HEK293 (cell line): ENCODE data around the gene CUEDC1.

Experiments
- BCL11B ChIP-seq: fragments of 450-650 bp; formaldehyde crosslinking; IDR thresholded peaks from 2 replicates; pipeline ENCODE4 v1.5.1; 2016; ENCODE audit warnings: low read depth, missing biosample characterization, missing genetic modification characterization
- BCL6B ChIP-seq: fragments of 450-650 bp; formaldehyde crosslinking; IDR thresholded peaks from 2 replicates; pipeline ENCODE4 v1.5.1; 2017; ENCODE audit warnings: missing biosample characterization, missing genetic modification characterization
- KLF10 ChIP-seq: fragments of 450-650 bp; IDR thresholded peaks from 2 replicates; pipeline ENCODE4 v1.5.1; 2018; ENCODE audit warnings: missing biosample characterization, mild to moderate bottlenecking, missing genetic modification characterization
- PBX3 ChIP-seq: sonication (generic); formaldehyde crosslinking; IDR thresholded peaks from 2 replicates; pipeline ENCODE4 v1.8.1; 2022; ENCODE audit warnings: mild to moderate bottlenecking, moderate library complexity, missing genetic modification reagents
- PRDM2 ChIP-seq: fragments of 450-650 bp; formaldehyde crosslinking; IDR thresholded peaks from 2 replicates; pipeline ENCODE4 v1.5.1; 2016; ENCODE audit warnings: missing biosample characterization, missing genetic modification characterization, borderline replicate concordance
- PRDM4 ChIP-seq: fragments of 450-650 bp; formaldehyde crosslinking; IDR thresholded peaks from 2 replicates; pipeline ENCODE4 v1.5.1; 2017; ENCODE audit warnings: missing biosample characterization, missing genetic modification characterization
- WT1 ChIP-seq: fragments of 450-650 bp; formaldehyde crosslinking; IDR thresholded peaks from 2 replicates; pipeline ENCODE4 v1.5.1; 2016; ENCODE audit warnings: missing biosample characterization, missing genetic modification characterization
- YY1 ChIP-seq: fragments of 450-650 bp; formaldehyde crosslinking; IDR thresholded peaks from 2 replicates; pipeline ENCODE4 v1.5.1; 2018; ENCODE audit warnings: missing biosample characterization, missing genetic modification characterization
- ZBTB21 ChIP-seq: fragments of 450-650 bp; formaldehyde crosslinking; IDR thresholded peaks from 2 replicates; pipeline ENCODE4 v1.5.1; 2017; ENCODE audit warnings: missing biosample characterization, missing genetic modification characterization
- ZBTB48 ChIP-seq: fragments of 450-650 bp; formaldehyde crosslinking; IDR thresholded peaks from 2 replicates; pipeline ENCODE4 v1.5.1; 2016; ENCODE audit warnings: missing biosample characterization, missing genetic modification characterization
- ZBTB7A ChIP-seq: fragments of 450-650 bp; formaldehyde crosslinking; IDR thresholded peaks from 2 replicates; pipeline ENCODE4 v1.5.1; 2016; ENCODE audit warnings: low read depth, missing biosample characterization, missing genetic modification characterization
- ZFP37 ChIP-seq: fragments of 450-650 bp; formaldehyde crosslinking; IDR thresholded peaks from 2 replicates; pipeline ENCODE4 v1.5.1; 2016; ENCODE audit warnings: missing biosample characterization, missing genetic modification characterization
- ZNF140 ChIP-seq: fragments of 450-650 bp; formaldehyde crosslinking; IDR thresholded peaks from 2 replicates; pipeline ENCODE4 v1.5.1; 2016; ENCODE audit warnings: missing biosample characterization, missing genetic modification characterization
- ZNF280D ChIP-seq: fragments of 450-650 bp; formaldehyde crosslinking; IDR thresholded peaks from 2 replicates; pipeline ENCODE4 v1.5.1; 2016; ENCODE audit warnings: missing biosample characterization, missing genetic modification characterization
- ZNF362 ChIP-seq: fragments of 450-650 bp; formaldehyde crosslinking; IDR thresholded peaks from 2 replicates; pipeline ENCODE4 v1.5.1; 2016; ENCODE audit warnings: missing biosample characterization, missing genetic modification characterization
- ZNF433 ChIP-seq: fragments of 450-650 bp; formaldehyde crosslinking; IDR thresholded peaks from 2 replicates; pipeline ENCODE4 v1.5.1; 2016; ENCODE audit warnings: missing biosample characterization, missing genetic modification characterization, low read depth
- ZNF548 ChIP-seq: fragments of 450-650 bp; formaldehyde crosslinking; IDR thresholded peaks from 2 replicates; pipeline ENCODE4 v1.5.1; 2016; ENCODE audit warnings: missing biosample characterization, missing genetic modification characterization
- ZNF585B ChIP-seq: fragments of 450-650 bp; formaldehyde crosslinking; IDR thresholded peaks from 2 replicates; pipeline ENCODE4 v1.5.1; 2016; ENCODE audit warnings: missing biosample characterization, missing genetic modification characterization
- ZNF596 ChIP-seq: fragments of 450-650 bp; IDR thresholded peaks from 2 replicates; pipeline ENCODE4 v1.5.0; 2018; ENCODE audit warnings: missing biosample characterization, mild to moderate bottlenecking, missing genetic modification characterization, moderate library complexity
- ZNF654 ChIP-seq: fragments of 450-650 bp; formaldehyde crosslinking; IDR thresholded peaks from 2 replicates; pipeline ENCODE4 v1.5.1; 2016; ENCODE audit warnings: low read depth, missing biosample characterization, missing genetic modification characterization
- ZNF776 ChIP-seq: fragments of 450-650 bp; formaldehyde crosslinking; IDR thresholded peaks from 2 replicates; pipeline ENCODE4 v1.5.0; 2017; ENCODE audit warnings: missing biosample characterization, missing genetic modification characterization, borderline replicate concordance
- ZNF785 ChIP-seq: fragments of 450-650 bp; formaldehyde crosslinking; IDR thresholded peaks from 2 replicates; pipeline ENCODE4 v1.5.1; 2016; ENCODE audit warnings: missing biosample characterization, missing genetic modification characterization
- ZNF792 ChIP-seq: fragments of 450-650 bp; formaldehyde crosslinking; IDR thresholded peaks from 2 replicates; pipeline ENCODE4 v1.5.1; 2016; ENCODE audit warnings: missing biosample characterization, missing genetic modification characterization
- ZXDB ChIP-seq: fragments of 450-650 bp; formaldehyde crosslinking; IDR thresholded peaks from 2 replicates; pipeline ENCODE4 v1.5.1; 2016; ENCODE audit warnings: missing biosample characterization, missing genetic modification characterization

Gene CUEDC1

GRCh38 chr17:57823469-57824401 is 131.5 kb downstream of the CUEDC1 start (continued):
- TF ChIP-seq ZNF362 (tag by site-specific recombination) (no peak), PRDM2 (no peak), ZNF280D (tag by site-specific recombination) (no peak), ZBTB48 (tag by site-specific recombination) (no peak), ZNF548 (tag by site-specific recombination) (no peak), ZNF654 (tag by site-specific recombination) (no peak), WT1 (no peak), ZNF433 (no peak), PRDM4 (tag by site-specific recombination) (0 out of 2 replicates have a peak, but pooled peaks have one; percentile 16), ZNF596 (tag by site-specific recombination) (0 out of 2 replicates have a peak, but pooled peaks have one; percentile 14), BCL11B (tag by site-specific recombination) (no peak), ZNF585B (tag by site-specific recombination) (no peak), ZBTB7A (tag by site-specific recombination) (no peak), ZNF792 (no peak), ZXDB (tag by site-specific recombination) (no peak), ZFP37 (tag by site-specific recombination) (no peak), ZNF785 (tag by site-specific recombination) (no peak), PBX3 (CRISPR knock-in tag) (no peak), BCL6B (no peak), YY1 (no peak), ZNF776 (tag by site-specific recombination) (no peak), KLF10 (peak; percentile 38; the same call in 1 of the 2 replicates), ZNF140 (tag by site-specific recombination) (no peak), ZBTB21 (tag by site-specific recombination) (peak; percentile 56)
